Calu3 (cell line): ENCODE results near the gene FBXW7. TPM values are rescaled to one million over a fixed set of nuclear protein-coding genes. Genes with fewer than 3 reads are reported as not detected.

Source experiments
- BruUV-seq: library from RNA; stranded (reverse); fragments of 400-500 nt; replicated peaks from 2 replicates; lab custom pipeline; 2021; lab: Mats Ljungman, UMichigan
- CTCF ChIA-PET: fragments of 300-600 bp; sonication (Branson Sonifier 250); formaldehyde crosslinking; loops from one replicate; lab custom pipeline; 2022; ENCODE audit warnings: antibody characterized with exemption; lab: Charles Lee
- DNase-seq: peaks from one replicate; pipeline ENCODE4 v3.0.0; 2022
- H3K27ac Mint-ChIP-seq: one replicate; pipeline ENCODE4 v1.8.0; 2022; ENCODE audit warnings: mixed read lengths; ENCODE audit not compliant: unreplicated experiment
- H3K27me3 Mint-ChIP-seq: one replicate; pipeline ENCODE4 v1.8.0; 2022; ENCODE audit warnings: mixed read lengths; ENCODE audit not compliant: unreplicated experiment
- H3K36me3 Mint-ChIP-seq: one replicate; pipeline ENCODE4 v1.8.0; 2022; ENCODE audit warnings: mild to moderate bottlenecking, moderate library complexity, mixed read lengths; ENCODE audit not compliant: insufficient read depth, unreplicated experiment
- H3K4me1 Mint-ChIP-seq: one replicate; pipeline ENCODE4 v1.8.0; 2022; ENCODE audit warnings: mild to moderate bottlenecking, low read depth, mixed read lengths; ENCODE audit not compliant: unreplicated experiment
- H3K4me3 Mint-ChIP-seq: one replicate; pipeline ENCODE4 v1.8.0; 2022; ENCODE audit warnings: mild to moderate bottlenecking, low read depth, moderate library complexity, mixed read lengths; ENCODE audit not compliant: unreplicated experiment
- H3K9me3 Mint-ChIP-seq: one replicate; pipeline ENCODE4 v1.8.0; 2022; ENCODE audit warnings: low read depth, mixed read lengths; ENCODE audit not compliant: unreplicated experiment
- CTCF ChIP-seq: fragments of 200-600 bp; IDR thresholded peaks from one replicate; pipeline ENCODE4 v1.8.0; 2022; ENCODE audit warnings: antibody characterized with exemption; ENCODE audit not compliant: unreplicated experiment
- intact Hi-C: fragments of 100-400 bp; cut with micrococcal nuclease; formaldehyde crosslinking; loops from one replicate; pipeline ENCODE4 v1.10.0; 2022; ENCODE audit not compliant: unreplicated experiment
- total RNA-seq: library from RNA; stranded (reverse); gene quantifications from 2 replicates; pipeline ENCODE4 v1.2.3, GENCODE V29; 2022

FBXW7 gene
- total RNA-seq, 1 experiment from 2014 or later: 38.7 TPM

- CTCF ChIA-PET: interaction anchor here (0.7 kb wide), 1 partner anchor 72 kb away, joined by 5 read pairs; no protein-coding TSS in a partner anchor
- no peak overlapping the region for H3K4me3 Mint-ChIP-seq
- H3K27me3 Mint-ChIP-seq: no peaks in the 10 kb centered on the region
- DNase-seq: no peak
- no peaks in the 10 kb centered on the region for H3K9me3 Mint-ChIP-seq
- peaks cover 31% of the 10 kb centered on the region for H3K4me1 Mint-ChIP-seq
- H3K27ac Mint-ChIP-seq: no peak overlapping the region
- BruUV-seq: no TSS peak
- H3K36me3 Mint-ChIP-seq: no peaks in the 10 kb centered on the region
- intact Hi-C loops: loop anchor here (5.0 kb wide), 1 partner anchor 40 kb away; no protein-coding TSS in a partner anchor
- TF ChIP-seq CTCF: no peak
These were observed 73.2 kb downstream of the FBXW7 start for GRCh38 chr4:152462695-152463094.

GRCh38 chr4:152462047-152462446 lies 73.8 kb downstream of the FBXW7 start:
- intact Hi-C loops: loop anchor here (5.0 kb wide), 1 partner anchor 40 kb away; no protein-coding TSS in a partner anchor
- no TSS peak for BruUV-seq
- H3K27ac Mint-ChIP-seq: no peak overlapping the region
- peaks cover 32% of the 10 kb centered on the region for H3K4me1 Mint-ChIP-seq
- H3K9me3 Mint-ChIP-seq: no peaks in the 10 kb centered on the region
- CTCF ChIA-PET: interaction anchor here (0.7 kb wide), 1 partner anchor 73 kb away, joined by 5 read pairs; no protein-coding TSS in a partner anchor
- no peak for TF ChIP-seq CTCF
- H3K4me3 Mint-ChIP-seq: no peak overlapping the region
- no peaks in the 10 kb centered on the region for H3K27me3 Mint-ChIP-seq
- no peaks in the 10 kb centered on the region for H3K36me3 Mint-ChIP-seq
- no peak for DNase-seq

- no TSS peak for BruUV-seq
- DNase-seq: peak; percentile 6
- intact Hi-C loops: loop anchor here (5.0 kb wide), 1 partner anchor 42 kb away; no protein-coding TSS in a partner anchor
- Mint-ChIP-seq H3K4me1 (peaks cover 48% of the 10 kb centered on the region), H3K27me3 (no peaks in the 10 kb centered on the region), H3K9me3 (no peaks in the 10 kb centered on the region), H3K27ac (no peak overlapping the region), H3K4me3 (no peak overlapping the region), H3K36me3 (no peaks in the 10 kb centered on the region)
- CTCF ChIA-PET: interaction anchor here (0.6 to 1.2 kb wide), 6 partner anchors 40 to 508 kb away, joined by 3 to 8 read pairs (median 4); partner anchors contain the start of gene FBXW7
- TF ChIP-seq CTCF: no peak
These were observed 75.4 kb downstream of the FBXW7 start for GRCh38 chr4:152460488-152460887.

GRCh38 chr4:152459326-152459725 lies 76.6 kb downstream of the FBXW7 start:
- Mint-ChIP-seq H3K4me3 (no peak overlapping the region), H3K36me3 (no peaks in the 10 kb centered on the region), H3K27ac (no peak overlapping the region), H3K4me1 (peaks cover 51% of the 10 kb centered on the region), H3K9me3 (no peaks in the 10 kb centered on the region), H3K27me3 (no peaks in the 10 kb centered on the region)
- no TSS peak for BruUV-seq
- CTCF ChIA-PET: interaction anchor here (1.5 kb wide), 1 partner anchor 40 kb away, joined by 3 read pairs; no protein-coding TSS in a partner anchor
- no peak for TF ChIP-seq CTCF
- intact Hi-C loops: no loop called here
- no peak for DNase-seq
